SK-N-MC (cell line): ENCODE results near the gene CAMKMT.

ENCODE experiments used
- EZH2 ChIP-seq: fragments of 200-600 bp; sonication (generic); IDR thresholded peaks from one replicate; pipeline ENCODE4 v1.6.1; 2017; ENCODE audit warnings: antibody characterized with exemption
- FOXP2 ChIP-seq: optimal IDR thresholded peaks from 2 replicates; pipeline ENCODE3; 2011; ENCODE audit warnings: mild to moderate bottlenecking, moderate library complexity; ENCODE audit not compliant: insufficient read depth; ENCODE audit errors: extremely low read length, control extremely low read depth
- POLR2AphosphoS5 ChIP-seq: IDR thresholded peaks from 2 replicates; pipeline ENCODE4 v1.6.1; 2012; ENCODE audit warnings: mild to moderate bottlenecking, low read depth, low read length, borderline replicate concordance

DNA sequence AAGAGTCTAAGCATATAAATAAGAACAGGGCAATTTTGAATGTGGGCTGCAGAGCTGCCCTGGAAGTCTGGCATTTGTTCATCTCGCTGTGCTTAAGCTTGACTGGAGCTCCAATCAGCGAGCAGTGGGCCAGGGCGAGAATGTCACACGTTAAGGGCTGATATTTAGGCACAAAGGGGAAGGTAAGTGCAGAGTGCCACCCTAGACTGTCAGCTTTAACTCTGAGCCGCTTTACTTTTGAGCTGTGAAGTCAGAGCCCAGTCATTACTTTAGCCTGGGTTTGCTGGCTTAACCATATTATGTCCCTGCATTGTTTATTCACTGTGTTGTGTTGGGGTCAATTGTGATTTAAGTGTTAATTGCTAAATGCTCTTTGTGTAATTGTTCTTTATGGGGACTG lies 343.6 kb downstream of the CAMKMT start:
- no peak for TF ChIP-seq EZH2
- no peak for TF ChIP-seq FOXP2
- TF ChIP-seq POLR2AphosphoS5 = no peak
